Measurements from ENCODE around the gene ABCA7.
"Not testable (repeated sequence)": the region's sequence is repeated elsewhere in the genome, so short reads cannot be mapped to it uniquely, and the experiment has no call there.

Gene ABCA7

DNA sequence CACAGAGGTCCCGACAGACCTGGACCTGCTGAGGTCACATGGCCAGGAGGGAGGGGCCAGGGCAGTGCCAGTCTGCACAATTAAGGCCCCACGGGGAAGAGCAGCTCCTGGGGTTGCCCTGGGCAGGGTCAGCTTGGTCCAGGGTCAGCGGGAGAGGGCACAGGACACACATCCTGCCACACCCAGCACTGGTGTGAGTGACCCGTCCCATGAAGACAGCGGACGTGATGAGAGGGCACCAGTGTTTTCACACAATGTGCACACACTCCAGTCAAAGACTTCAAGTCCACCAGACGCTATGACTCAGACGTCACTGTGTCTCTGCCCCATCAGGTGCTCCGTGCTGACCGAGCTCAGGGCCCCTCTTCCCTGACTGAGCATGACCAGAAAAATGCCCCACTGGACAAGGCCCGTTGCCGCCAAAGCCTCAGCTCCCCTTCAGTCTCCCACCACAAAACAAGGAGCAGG lies 23.2 kb upstream of the ABCA7 start:
- Histone ChIP-seq H3K27me3 (ENCODE audit: control insufficient read depth, insufficient read depth, low read length) (no peaks in the 10 kb centered on the region), H3K4me1 (ENCODE audit: control insufficient read depth, insufficient read depth, low read length) (peaks cover 29% of the 10 kb centered on the region), H3K4me3 (ENCODE audit: low read length) (peak overlapping the region; percentile 44), H3K36me3 (ENCODE audit: control insufficient read depth, insufficient read depth, low read length) (peaks cover 3% of the 10 kb centered on the region), H3K9ac (ENCODE audit: low read length) (no peak overlapping the region), H3K27ac (ENCODE audit: low read depth, low read length) (peak overlapping the region; percentile 6)

DNA sequence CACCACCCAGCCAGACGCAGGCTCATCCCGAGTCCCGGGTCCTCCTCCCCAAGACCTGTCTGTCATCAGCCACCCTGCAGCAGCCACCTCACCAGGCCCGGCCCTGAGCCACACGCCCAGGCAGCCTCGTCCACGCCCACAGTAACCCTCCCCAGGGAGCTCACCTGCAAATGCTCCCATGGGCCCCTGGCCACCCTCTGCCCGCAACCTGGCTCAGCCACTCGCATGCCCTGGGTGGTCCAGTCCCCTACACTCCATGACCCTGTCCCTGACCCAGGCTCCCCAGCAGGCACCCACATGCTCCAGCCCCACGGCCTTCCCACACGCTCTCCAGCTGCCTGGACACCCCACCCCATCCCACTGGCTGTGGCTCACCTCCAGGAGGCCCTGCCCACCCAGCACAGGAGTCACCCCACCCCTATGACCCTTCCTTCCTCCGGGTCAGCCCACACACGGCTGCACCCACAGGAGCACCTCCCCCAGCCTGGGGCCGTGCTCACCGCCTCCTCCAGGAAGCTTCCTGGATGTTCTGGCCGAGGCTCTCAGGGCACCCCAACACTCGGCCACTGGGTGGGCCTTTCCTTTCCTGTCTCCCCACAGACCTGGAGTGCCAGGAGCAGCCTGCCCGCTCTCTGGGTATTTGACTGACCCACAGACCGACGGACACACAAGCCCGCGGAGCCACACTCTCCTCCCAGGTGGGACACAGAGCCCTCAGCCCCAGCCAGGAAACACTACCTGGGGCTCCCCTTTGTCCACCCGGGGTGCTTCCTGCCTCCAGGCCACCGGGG lies 22.6 kb upstream of the ABCA7 start:
- Histone ChIP-seq H3K4me1 (ENCODE audit: control insufficient read depth, insufficient read depth, low read length) (peaks cover 29% of the 10 kb centered on the region), H3K27ac (ENCODE audit: low read depth, low read length) (peak overlapping the region; percentile 6), H3K4me3 (ENCODE audit: low read length) (peak overlapping the region; percentile 44), H3K9ac (ENCODE audit: low read length) (no peak overlapping the region), H3K27me3 (ENCODE audit: control insufficient read depth, insufficient read depth, low read length) (no peaks in the 10 kb centered on the region), H3K36me3 (ENCODE audit: control insufficient read depth, insufficient read depth, low read length) (peaks cover 3% of the 10 kb centered on the region)

DNA sequence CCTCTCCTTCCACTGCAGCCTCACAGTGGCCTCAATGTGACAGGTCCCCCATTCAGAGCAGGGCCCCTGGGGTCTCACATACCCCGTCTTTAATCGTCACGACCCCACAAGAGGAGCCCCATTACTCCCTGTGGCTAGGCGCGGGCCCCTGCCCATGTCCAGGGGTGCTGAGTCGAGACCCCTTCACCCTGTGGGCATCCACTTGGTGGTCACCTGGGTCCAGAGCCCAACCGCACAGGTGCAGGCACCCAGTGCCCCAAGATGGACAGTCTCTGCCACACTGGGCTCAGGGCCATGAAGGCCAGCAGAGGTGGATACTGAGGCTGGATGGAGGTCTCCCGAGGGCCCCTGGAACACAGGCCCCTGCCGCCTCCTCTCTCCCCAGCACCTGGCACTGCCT lies 22.0 kb upstream of the ABCA7 start:
- Histone ChIP-seq H3K27ac (ENCODE audit: low read depth, low read length) (no peak overlapping the region), H3K27me3 (ENCODE audit: control insufficient read depth, insufficient read depth, low read length) (no peaks in the 10 kb centered on the region), H3K4me1 (ENCODE audit: control insufficient read depth, insufficient read depth, low read length) (peaks cover 29% of the 10 kb centered on the region), H3K9ac (ENCODE audit: low read length) (no peak overlapping the region), H3K4me3 (ENCODE audit: low read length) (peak overlapping the region; percentile 44), H3K36me3 (ENCODE audit: control insufficient read depth, insufficient read depth, low read length) (peaks cover 3% of the 10 kb centered on the region)

DNA sequence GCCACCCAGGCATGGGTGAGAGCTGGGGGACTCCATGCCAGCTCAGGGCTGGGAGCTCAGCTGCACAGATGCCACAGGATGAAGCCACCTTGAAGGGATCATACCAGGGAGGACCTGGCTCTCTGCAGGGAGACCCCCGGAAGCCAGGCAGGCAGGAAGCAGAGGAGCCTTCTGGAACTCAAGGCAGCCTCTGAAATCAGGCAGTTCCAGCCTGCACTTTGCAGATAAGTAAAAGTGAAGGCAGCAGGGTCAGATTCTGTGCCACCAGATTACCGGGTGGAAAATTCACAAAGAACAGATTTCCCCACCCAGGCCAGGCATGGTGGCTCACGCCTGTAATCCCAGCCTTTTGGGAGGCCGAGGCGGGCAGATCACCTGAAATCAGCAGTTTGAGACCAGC lies 21.5 kb upstream of the ABCA7 start:
- H3K4me1 ChIP-seq (ENCODE audit: control insufficient read depth, insufficient read depth, low read length), result peaks cover 29% of the 10 kb centered on the region
- H3K27me3 ChIP-seq (ENCODE audit: control insufficient read depth, insufficient read depth, low read length), result no peaks in the 10 kb centered on the region
- H3K9ac ChIP-seq (ENCODE audit: low read length), result no peak overlapping the region
- H3K27ac ChIP-seq (ENCODE audit: low read depth, low read length), result no peak overlapping the region
- peaks cover 3% of the 10 kb centered on the region for H3K36me3 ChIP-seq (ENCODE audit: control insufficient read depth, insufficient read depth, low read length)
- no peak overlapping the region for H3K4me3 ChIP-seq (ENCODE audit: low read length)

DNA sequence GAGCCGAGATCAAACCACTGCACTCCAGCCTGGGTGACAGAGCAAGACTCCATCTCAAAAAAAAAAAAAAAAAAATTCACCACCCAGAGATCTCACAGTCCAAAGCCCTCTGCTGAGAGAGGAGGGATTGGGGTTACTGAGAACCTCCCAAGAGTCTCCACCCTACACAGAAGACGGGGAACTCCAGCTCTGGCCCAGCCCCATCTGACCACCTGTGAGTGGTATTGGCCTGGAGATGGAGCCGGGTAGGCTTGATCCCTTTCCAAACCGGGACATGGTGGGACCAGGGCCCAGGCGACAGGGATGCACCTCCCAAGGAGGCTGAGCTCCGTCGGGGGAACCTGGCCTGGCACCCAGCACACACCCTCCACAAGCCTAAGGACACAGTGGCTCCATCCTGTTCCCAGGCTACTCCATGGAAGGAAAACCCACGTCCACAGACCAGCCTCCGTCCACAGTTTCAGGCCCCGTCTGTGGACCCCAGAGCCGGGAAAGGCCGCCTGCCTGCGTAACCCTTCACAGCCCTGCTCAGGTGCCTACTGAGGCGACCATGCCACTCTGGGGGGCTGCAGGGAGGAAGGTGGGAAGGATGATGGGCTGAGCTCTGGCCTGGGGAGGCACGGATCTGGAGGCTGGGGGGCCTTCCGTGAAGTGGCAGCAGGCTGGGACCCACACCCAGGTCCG lies 20.8 kb upstream of the ABCA7 start:
- H3K9ac ChIP-seq (ENCODE audit: low read length), result no peak overlapping the region
- H3K27ac ChIP-seq (ENCODE audit: low read depth, low read length), result no peak overlapping the region
- peak overlapping the region; percentile 77 for H3K4me3 ChIP-seq (ENCODE audit: low read length)
- H3K27me3 ChIP-seq (ENCODE audit: control insufficient read depth, insufficient read depth, low read length), result no peaks in the 10 kb centered on the region
- H3K4me1 ChIP-seq (ENCODE audit: control insufficient read depth, insufficient read depth, low read length), result peaks cover 29% of the 10 kb centered on the region
- no peaks in the 10 kb centered on the region for H3K36me3 ChIP-seq (ENCODE audit: control insufficient read depth, insufficient read depth, low read length)

DNA sequence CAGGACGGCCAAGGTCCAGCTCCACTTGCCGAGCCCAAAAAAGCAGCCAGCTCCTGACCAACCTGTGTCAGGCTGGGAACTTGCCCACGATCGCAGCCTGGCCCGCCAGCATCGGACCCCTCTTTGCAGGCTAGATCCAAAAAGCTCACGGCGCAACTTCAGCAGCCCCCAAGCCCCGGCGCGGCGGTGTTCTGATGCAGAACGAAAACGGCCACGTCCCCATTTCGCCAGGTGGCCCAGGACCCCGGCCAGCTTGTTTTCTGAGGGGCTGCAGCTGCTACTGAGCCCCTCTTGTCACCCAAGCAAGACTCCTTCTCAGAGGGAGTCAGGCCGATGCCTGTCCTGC lies 20.3 kb upstream of the ABCA7 start:
- peak overlapping the region; percentile 14 for H3K9ac ChIP-seq (ENCODE audit: low read length)
- peaks cover 29% of the 10 kb centered on the region for H3K4me1 ChIP-seq (ENCODE audit: control insufficient read depth, insufficient read depth, low read length)
- no peaks in the 10 kb centered on the region for H3K36me3 ChIP-seq (ENCODE audit: control insufficient read depth, insufficient read depth, low read length)
- H3K4me3 ChIP-seq (ENCODE audit: low read length), result peak overlapping the region; percentile 77
- H3K27me3 ChIP-seq (ENCODE audit: control insufficient read depth, insufficient read depth, low read length), result no peaks in the 10 kb centered on the region
- no peak overlapping the region for H3K27ac ChIP-seq (ENCODE audit: low read depth, low read length)

DNA sequence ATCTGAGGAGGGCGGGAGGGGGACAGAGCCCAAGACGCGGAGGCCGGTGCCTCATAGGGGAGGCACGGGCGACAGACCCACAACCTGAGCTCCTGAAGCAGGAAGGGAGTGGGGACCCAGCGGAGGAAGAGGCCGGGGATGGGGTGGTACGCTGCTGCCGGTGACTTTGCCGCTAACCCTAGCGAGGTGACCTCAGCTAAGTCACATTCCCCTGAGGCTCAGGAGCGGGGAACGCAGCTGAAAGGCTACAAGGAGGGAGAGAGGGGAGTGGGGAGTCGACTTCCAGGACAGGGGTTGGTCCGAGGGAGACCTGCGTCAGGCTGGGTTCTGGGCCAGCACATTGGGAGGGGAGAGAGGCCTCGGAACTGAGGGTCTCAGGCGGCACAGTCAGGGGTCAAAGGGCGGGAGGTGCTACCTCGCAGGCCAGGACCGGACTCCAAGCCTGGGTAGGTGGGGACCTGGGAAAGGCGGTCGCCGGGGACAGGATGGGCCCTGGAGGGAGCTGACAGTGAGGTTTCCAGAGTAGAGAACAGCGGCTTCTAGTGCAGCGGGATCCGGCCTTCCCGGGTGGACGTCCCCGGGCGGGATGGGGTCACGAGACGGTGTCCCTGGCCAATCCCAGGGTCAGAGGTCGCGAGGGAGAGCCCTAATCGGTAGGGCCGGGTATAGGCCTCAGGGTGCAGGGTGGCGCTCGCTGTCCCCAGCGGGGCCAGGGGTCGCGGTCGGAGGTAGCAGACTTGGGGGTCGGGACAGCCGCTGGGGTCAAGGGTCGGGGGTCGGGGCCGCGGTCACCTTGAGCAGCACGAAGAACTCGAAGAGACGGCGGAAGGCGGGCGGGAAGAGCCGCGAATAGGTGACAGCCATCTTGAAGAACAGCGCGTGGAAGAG lies 19.7 kb upstream of the ABCA7 start:
- Histone ChIP-seq H3K4me3 (ENCODE audit: low read length) (peak overlapping the region; percentile 77), H3K27ac (ENCODE audit: low read depth, low read length) (peak overlapping the region; percentile 64), H3K4me1 (ENCODE audit: control insufficient read depth, insufficient read depth, low read length) (peaks cover 29% of the 10 kb centered on the region), H3K36me3 (ENCODE audit: control insufficient read depth, insufficient read depth, low read length) (no peaks in the 10 kb centered on the region), H3K27me3 (ENCODE audit: control insufficient read depth, insufficient read depth, low read length) (no peaks in the 10 kb centered on the region), H3K9ac (ENCODE audit: low read length) (peak overlapping the region; percentile 14)

DNA sequence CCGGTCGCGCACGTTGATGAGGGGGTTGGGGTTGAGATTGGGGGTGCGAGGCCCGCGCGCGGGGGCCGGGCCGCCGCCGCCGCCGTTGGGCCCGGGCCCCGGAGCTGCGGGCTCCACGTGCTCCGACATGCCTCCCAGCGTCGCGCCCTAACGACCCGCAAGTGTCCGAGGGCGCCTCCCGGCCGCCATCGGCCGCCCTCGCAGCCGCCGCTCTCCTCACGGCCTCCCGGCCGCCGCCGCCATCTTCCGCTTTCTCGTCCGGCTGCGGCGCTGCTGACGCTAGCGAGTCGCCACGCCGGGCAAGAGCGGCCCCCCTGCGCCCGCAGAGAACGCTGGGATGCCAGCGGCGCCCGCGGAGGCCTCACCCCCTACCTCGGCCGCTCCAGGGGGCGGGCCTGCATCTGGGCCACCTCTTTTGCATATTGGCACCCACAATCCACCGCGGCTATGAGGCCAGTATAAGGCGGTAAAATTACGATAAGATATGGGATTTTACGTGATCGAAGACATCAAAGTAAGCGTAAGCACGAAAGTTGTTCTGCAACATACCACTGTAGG lies 19.0 kb upstream of the ABCA7 start, which contains the start of gene TMEM259:
Gene TMEM259 (minus strand): TSS at position 256 of the 558 bp plus-strand sequence. CDS start 127 bp downstream, at position 129.
- Histone ChIP-seq H3K27me3 (ENCODE audit: control insufficient read depth, insufficient read depth, low read length) (no peaks in the 10 kb centered on the region), H3K4me3 (ENCODE audit: low read length) (peak within 1 kb of the TSS; percentile 77)

DNA sequence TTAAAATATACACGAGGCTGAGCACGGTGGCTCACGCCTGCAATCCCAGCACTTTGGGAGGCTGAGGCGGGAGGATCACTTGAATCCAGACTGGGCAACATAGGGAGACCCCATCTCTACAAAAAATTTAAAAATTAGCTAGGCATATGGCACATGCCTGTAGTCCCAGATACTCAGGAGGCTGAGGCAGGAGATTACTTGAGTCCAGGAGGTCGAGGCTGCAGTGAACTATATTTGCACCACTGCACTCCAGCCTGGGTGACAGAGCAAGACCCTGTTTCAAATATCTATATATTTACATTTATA lies 16.1 kb upstream of the ABCA7 start:
- not testable (repeated sequence) for H3K9ac ChIP-seq (ENCODE audit: low read length); H3K27ac ChIP-seq (ENCODE audit: low read depth, low read length); H3K4me1 ChIP-seq (ENCODE audit: control insufficient read depth, insufficient read depth, low read length); H3K4me3 ChIP-seq (ENCODE audit: low read length); H3K36me3 ChIP-seq (ENCODE audit: control insufficient read depth, insufficient read depth, low read length); H3K27me3 ChIP-seq (ENCODE audit: control insufficient read depth, insufficient read depth, low read length)

More for the DNA sequence above, 19.0 kb upstream of the ABCA7 start, which contains the start of gene TMEM259:
- H3K36me3 ChIP-seq (ENCODE audit: control insufficient read depth, insufficient read depth, low read length), result no peaks in the 10 kb centered on the region
- peak within 1 kb of the TSS; percentile 90 for H3K27ac ChIP-seq (ENCODE audit: low read depth, low read length)
- peak within 1 kb of the TSS; percentile 40 for H3K9ac ChIP-seq (ENCODE audit: low read length)
- H3K4me1 ChIP-seq (ENCODE audit: control insufficient read depth, insufficient read depth, low read length), result peaks cover 29% of the 10 kb centered on the region

DNA sequence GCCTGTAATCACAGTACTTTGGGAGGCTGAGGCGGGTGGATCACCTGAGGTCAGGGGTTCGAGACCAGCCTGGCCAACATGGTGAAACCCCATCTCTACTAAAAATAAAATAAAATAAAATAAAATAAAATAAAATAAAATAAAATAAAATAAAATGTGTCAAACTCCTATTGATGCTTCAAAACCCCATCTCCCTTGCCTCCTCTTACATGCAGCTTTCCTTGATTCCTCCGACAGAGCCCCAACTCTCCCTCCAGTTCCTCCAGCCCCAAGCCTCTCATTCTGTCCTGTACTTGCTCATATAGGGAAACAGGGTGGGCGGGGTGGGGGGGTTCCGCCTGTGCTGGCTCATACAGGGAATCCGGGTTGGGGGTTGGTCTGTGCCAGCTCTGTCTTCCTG lies 14.8 kb upstream of the ABCA7 start:
- not testable (repeated sequence) for H3K9ac ChIP-seq (ENCODE audit: low read length); H3K4me3 ChIP-seq (ENCODE audit: low read length); H3K27me3 ChIP-seq (ENCODE audit: control insufficient read depth, insufficient read depth, low read length); H3K36me3 ChIP-seq (ENCODE audit: control insufficient read depth, insufficient read depth, low read length); H3K4me1 ChIP-seq (ENCODE audit: control insufficient read depth, insufficient read depth, low read length); H3K27ac ChIP-seq (ENCODE audit: low read depth, low read length)

DNA sequence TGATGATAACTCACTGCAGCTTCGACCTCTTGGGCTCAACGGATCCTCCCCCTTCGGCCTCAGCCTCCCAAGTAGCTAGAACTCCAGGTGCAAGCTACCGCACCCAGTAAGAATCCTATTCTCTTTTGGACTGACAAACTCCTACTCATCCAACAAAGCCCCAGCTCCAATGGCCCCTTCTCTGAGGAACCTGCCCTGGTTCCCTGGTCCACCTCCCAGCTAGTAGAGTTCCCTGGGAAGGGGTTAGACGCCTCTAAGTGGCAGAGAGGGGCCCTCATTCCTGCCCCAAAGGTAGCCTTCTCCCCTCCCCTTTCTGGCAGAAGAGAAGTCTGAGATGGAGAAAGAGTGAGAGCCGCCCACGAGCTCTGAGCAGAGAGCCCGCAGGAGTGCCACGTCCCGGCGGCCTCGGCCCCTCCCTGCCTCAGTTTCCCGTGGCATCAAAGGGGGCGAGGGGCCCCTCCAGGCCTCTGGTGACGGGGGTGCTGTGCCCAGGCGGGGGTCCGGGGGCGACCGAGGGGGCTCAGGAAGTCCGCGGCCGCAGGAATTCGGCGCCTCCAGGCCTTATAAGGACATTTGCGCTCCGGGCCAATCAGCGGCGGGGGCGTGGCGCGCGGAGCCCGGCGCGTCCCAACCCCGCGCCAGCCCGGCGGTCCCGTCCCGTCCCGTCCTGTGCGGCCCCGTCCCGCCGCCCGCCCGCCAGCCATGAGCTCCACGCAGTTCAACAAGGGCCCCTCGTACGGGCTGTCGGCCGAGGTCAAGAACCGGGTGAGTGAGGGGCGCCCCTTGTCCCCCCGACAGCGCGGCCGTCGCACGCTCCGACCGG lies 13.7 kb upstream of the ABCA7 start, which contains the start of gene CNN2:
Gene CNN2 (plus strand): TSS at position 649 of the 823 bp plus-strand sequence. CDS start 54 bp downstream, at position 703.
- Histone ChIP-seq H3K4me1 (ENCODE audit: control insufficient read depth, insufficient read depth, low read length) (peaks cover 3% of the 10 kb centered on the region), H3K27me3 (ENCODE audit: control insufficient read depth, insufficient read depth, low read length) (no peaks in the 10 kb centered on the region), H3K36me3 (ENCODE audit: control insufficient read depth, insufficient read depth, low read length) (no peaks in the 10 kb centered on the region), H3K27ac (ENCODE audit: low read depth, low read length) (peak within 1 kb of the TSS; percentile 99), H3K4me3 (ENCODE audit: low read length) (peak within 1 kb of the TSS; percentile 90), H3K9ac (ENCODE audit: low read length) (peak within 1 kb of the TSS; percentile 73)
